HEK293 (cell line): ENCODE results near the gene CDK5.

Experiments used
- CTCF ChIA-PET: fragments of 350-600 bp; formaldehyde crosslinking; extraction: SDS; loops from one replicate; lab custom pipeline; 2021; ENCODE audit warnings: antibody characterized with exemption; lab: Yijun Ruan, JAX
- POLR2A ChIA-PET: fragments of 300-600 bp; formaldehyde crosslinking; extraction: SDS; loops from one replicate; lab custom pipeline; 2020; ENCODE audit warnings: antibody characterized with exemption, inconsistent platforms; lab: Yijun Ruan, JAX
- H3K27ac ChIP-seq: fragments of 200-500 bp; sonication (Bioruptor generic); 2 replicates; pipeline ENCODE4 v1.5.1; 2014; ENCODE audit warnings: low read depth, low read length, control low read depth, inconsistent platforms; ENCODE audit errors: extremely low read depth
- H3K36me3 ChIP-seq, 2 experiments: fragments of 200-500 bp in 1 of 2; sonication (Bioruptor generic) in 1 of 2; 1 replicate in 1 of 2; 2 replicates in 1 of 2; pipeline ENCODE4 v1.5.1; 2014 to 2017; ENCODE audit warnings: inconsistent platforms in 2 of 2, low read length in 2 of 2; ENCODE audit not compliant: control insufficient read depth in 2 of 2, insufficient read depth in 1 of 2
- H3K4me1 ChIP-seq: fragments of 200-500 bp; sonication (Bioruptor generic); 2 replicates; pipeline ENCODE4 v1.5.1; 2014; ENCODE audit warnings: mild to moderate bottlenecking, low read length, inconsistent platforms; ENCODE audit not compliant: control insufficient read depth, insufficient read depth
- H3K4me3 ChIP-seq: 2 replicates; pipeline ENCODE4 v1.5.1; 2011; ENCODE audit warnings: low read depth, mild to moderate bottlenecking, control low read depth, low read length, moderate library complexity
- H3K9me3 ChIP-seq: fragments of 200-500 bp; sonication (Bioruptor generic); 2 replicates; pipeline ENCODE4 v1.5.1; 2014; ENCODE audit warnings: low read depth, low read length, inconsistent platforms; ENCODE audit not compliant: control insufficient read depth, insufficient read depth
- BCL11A ChIP-seq: fragments of 450-650 bp; formaldehyde crosslinking; IDR thresholded peaks from 2 replicates; pipeline ENCODE4 v1.5.1; 2016; ENCODE audit warnings: low read depth, missing biosample characterization, missing genetic modification characterization
- KLF10 ChIP-seq: fragments of 450-650 bp; IDR thresholded peaks from 2 replicates; pipeline ENCODE4 v1.5.1; 2018; ENCODE audit warnings: missing biosample characterization, mild to moderate bottlenecking, missing genetic modification characterization
- KLF8 ChIP-seq: fragments of 450-650 bp; formaldehyde crosslinking; IDR thresholded peaks from 2 replicates; pipeline ENCODE4 v1.5.1; 2016; ENCODE audit warnings: missing biosample characterization, missing genetic modification characterization
- ZBTB48 ChIP-seq: fragments of 450-650 bp; formaldehyde crosslinking; IDR thresholded peaks from 2 replicates; pipeline ENCODE4 v1.5.1; 2016; ENCODE audit warnings: missing biosample characterization, missing genetic modification characterization
- ZFP69B ChIP-seq: fragments of 450-650 bp; formaldehyde crosslinking; IDR thresholded peaks from 2 replicates; pipeline ENCODE4 v1.5.1; 2016; ENCODE audit warnings: missing biosample characterization, missing genetic modification characterization
- ZNF112 ChIP-seq: fragments of 450-650 bp; formaldehyde crosslinking; IDR thresholded peaks from 2 replicates; pipeline ENCODE4 v1.5.0; 2017; ENCODE audit warnings: missing biosample characterization, missing genetic modification characterization
- ZNF133 ChIP-seq: fragments of 450-650 bp; formaldehyde crosslinking; IDR thresholded peaks from 2 replicates; pipeline ENCODE4 v1.5.1; 2016; ENCODE audit warnings: missing biosample characterization, missing genetic modification characterization
- ZNF155 ChIP-seq: fragments of 450-650 bp; formaldehyde crosslinking; IDR thresholded peaks from 2 replicates; pipeline ENCODE4 v1.5.1; 2016; ENCODE audit warnings: missing biosample characterization, missing genetic modification characterization
- ZNF174 ChIP-seq: fragments of 450-650 bp; formaldehyde crosslinking; IDR thresholded peaks from 2 replicates; pipeline ENCODE4 v1.5.0; 2017; ENCODE audit warnings: missing biosample characterization, mild to moderate bottlenecking, missing genetic modification characterization
- ZNF341 ChIP-seq: fragments of 450-650 bp; formaldehyde crosslinking; IDR thresholded peaks from 2 replicates; pipeline ENCODE4; 2016; ENCODE audit warnings: low read depth, missing biosample characterization, missing genetic modification characterization
- ZNF416 ChIP-seq: fragments of 450-650 bp; formaldehyde crosslinking; IDR thresholded peaks from 2 replicates; pipeline ENCODE4 v1.5.1; 2016; ENCODE audit warnings: missing biosample characterization, missing genetic modification characterization
- ZNF555 ChIP-seq: fragments of 450-650 bp; formaldehyde crosslinking; conservative IDR thresholded peaks from 2 replicates; pipeline ENCODE4 v1.5.1; 2017; ENCODE audit warnings: missing biosample characterization, mild to moderate bottlenecking, missing genetic modification characterization, inconsistent platforms
- ZNF670 ChIP-seq: fragments of 450-650 bp; formaldehyde crosslinking; IDR thresholded peaks from 2 replicates; pipeline ENCODE4 v1.5.1; 2016; ENCODE audit warnings: missing biosample characterization, missing genetic modification characterization, low read depth
- ZNF830 ChIP-seq: fragments of 450-650 bp; IDR thresholded peaks from 2 replicates; pipeline ENCODE4 v1.5.0; 2018; ENCODE audit warnings: missing biosample characterization, missing genetic modification characterization, low read depth, mild to moderate bottlenecking, moderate library complexity
- TF ChIP-seq, protein P1 (sequence below): fragments of 450-650 bp; formaldehyde crosslinking; IDR thresholded peaks from 2 replicates; pipeline ENCODE4 v1.5.1; 2016; ENCODE audit warnings: missing biosample characterization, missing genetic modification characterization
- TF ChIP-seq, protein P2 (sequence below): fragments of 450-650 bp; formaldehyde crosslinking; optimal IDR thresholded peaks from 2 replicates; pipeline ENCODE3; 2016; ENCODE audit warnings: missing biosample characterization, mild to moderate bottlenecking, missing genetic modification characterization
- TF ChIP-seq, protein P3 (sequence below): fragments of 450-650 bp; formaldehyde crosslinking; IDR thresholded peaks from 2 replicates; pipeline ENCODE4 v1.5.1; 2016; ENCODE audit warnings: missing biosample characterization, missing genetic modification characterization
- TF ChIP-seq, protein P4 (sequence below): fragments of 450-650 bp; IDR thresholded peaks from 2 replicates; pipeline ENCODE4 v1.5.1; 2018; ENCODE audit warnings: missing biosample characterization, mild to moderate bottlenecking, missing genetic modification characterization
- TF ChIP-seq, protein P5 (sequence below): fragments of 450-650 bp; formaldehyde crosslinking; IDR thresholded peaks from 2 replicates; pipeline ENCODE4 v1.5.1; 2016; ENCODE audit warnings: missing biosample characterization, missing genetic modification characterization

CDK5 gene

DNA sequence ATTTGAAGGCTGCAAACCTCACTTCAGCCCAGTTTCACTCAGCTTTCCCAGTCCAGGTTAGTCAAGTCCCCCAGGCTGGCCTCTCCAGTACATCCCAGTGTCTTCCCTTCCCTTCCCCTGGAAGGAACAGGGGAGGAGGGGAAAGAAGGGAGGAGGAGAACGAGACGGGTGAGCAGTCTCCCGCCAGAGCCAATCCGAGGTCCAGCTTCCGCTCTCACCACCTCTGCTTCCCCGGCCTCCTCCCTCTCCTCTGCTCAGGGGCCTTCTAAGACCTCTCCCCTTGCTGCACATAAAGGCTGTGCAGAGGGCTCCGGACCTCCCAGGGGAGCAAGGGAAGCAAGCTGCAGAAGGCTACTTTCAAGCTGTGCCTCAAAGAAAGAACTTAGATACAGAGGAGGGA is 37.5 kb downstream of the CDK5 start:
- H3K9me3 ChIP-seq: no peaks in the 10 kb centered on the region
- H3K27ac ChIP-seq: no peak overlapping the region
- H3K4me1 ChIP-seq: no peaks in the 10 kb centered on the region
- TF ChIP-seq ZNF341 (tag by site-specific recombination) (peak; percentile 70), KLF10 (tag by site-specific recombination) (no peak)
- no peak overlapping the region for H3K4me3 ChIP-seq
- ChIA-PET POLR2A (interaction anchor here (1.3 kb wide), 1 partner anchor 93 kb away, joined by 3 read pairs; no protein-coding TSS in a partner anchor), CTCF (interaction anchor here (0.6 to 3.1 kb wide), 8 partner anchors 11 to 207 kb away, joined by 3 to 26 read pairs (median 3); no protein-coding TSS in a partner anchor)
- no peaks in the 10 kb centered on the region for H3K36me3 ChIP-seq

DNA sequence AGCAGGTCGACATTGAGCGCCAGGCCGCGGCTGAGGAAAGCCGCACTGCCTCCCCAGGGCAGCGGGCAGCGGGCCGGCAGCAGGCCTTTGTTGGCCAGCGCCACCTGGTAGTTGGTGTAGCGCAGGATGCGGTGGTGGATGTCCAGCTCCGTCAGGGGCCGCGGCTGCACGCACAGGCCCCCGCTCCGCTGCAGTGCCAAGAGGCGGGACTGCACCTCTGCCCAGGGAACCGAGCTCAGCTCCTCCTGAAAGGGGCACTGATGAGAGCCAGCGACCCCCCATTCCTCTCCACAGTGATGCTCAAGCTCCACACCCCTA is 38.6 kb downstream of the CDK5 start:
- Histone ChIP-seq H3K36me3 (no peaks in the 10 kb centered on the region), H3K9me3 (no peaks in the 10 kb centered on the region), H3K4me3 (no peak overlapping the region), H3K27ac (no peak overlapping the region), H3K4me1 (no peaks in the 10 kb centered on the region)
- CTCF ChIA-PET: interaction anchor here (0.6 to 3.1 kb wide), 32 partner anchors 7 to 647 kb away, joined by 3 to 29 read pairs (median 4); partner anchors contain the start of gene ABCB8
- no peak for TF ChIP-seq ZNF133 (tag by site-specific recombination)
- no peak for TF ChIP-seq ZFP69B (tag by site-specific recombination)
- no peak for TF ChIP-seq ZNF174 (tag by site-specific recombination)
- no peak for TF ChIP-seq ZBTB48
- TF ChIP-seq, protein P1, sequence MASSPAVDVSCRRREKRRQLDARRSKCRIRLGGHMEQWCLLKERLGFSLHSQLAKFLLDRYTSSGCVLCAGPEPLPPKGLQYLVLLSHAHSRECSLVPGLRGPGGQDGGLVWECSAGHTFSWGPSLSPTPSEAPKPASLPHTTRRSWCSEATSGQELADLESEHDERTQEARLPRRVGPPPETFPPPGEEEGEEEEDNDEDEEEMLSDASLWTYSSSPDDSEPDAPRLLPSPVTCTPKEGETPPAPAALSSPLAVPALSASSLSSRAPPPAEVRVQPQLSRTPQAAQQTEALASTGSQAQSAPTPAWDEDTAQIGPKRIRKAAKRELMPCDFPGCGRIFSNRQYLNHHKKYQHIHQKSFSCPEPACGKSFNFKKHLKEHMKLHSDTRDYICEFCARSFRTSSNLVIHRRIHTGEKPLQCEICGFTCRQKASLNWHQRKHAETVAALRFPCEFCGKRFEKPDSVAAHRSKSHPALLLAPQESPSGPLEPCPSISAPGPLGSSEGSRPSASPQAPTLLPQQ (tag by site-specific recombination): no peak
- no peak for TF ChIP-seq KLF8
- no peak for TF ChIP-seq BCL11A (tag by site-specific recombination)
- TF ChIP-seq ZNF416 (tag by site-specific recombination): no peak
- TF ChIP-seq, protein P2, sequence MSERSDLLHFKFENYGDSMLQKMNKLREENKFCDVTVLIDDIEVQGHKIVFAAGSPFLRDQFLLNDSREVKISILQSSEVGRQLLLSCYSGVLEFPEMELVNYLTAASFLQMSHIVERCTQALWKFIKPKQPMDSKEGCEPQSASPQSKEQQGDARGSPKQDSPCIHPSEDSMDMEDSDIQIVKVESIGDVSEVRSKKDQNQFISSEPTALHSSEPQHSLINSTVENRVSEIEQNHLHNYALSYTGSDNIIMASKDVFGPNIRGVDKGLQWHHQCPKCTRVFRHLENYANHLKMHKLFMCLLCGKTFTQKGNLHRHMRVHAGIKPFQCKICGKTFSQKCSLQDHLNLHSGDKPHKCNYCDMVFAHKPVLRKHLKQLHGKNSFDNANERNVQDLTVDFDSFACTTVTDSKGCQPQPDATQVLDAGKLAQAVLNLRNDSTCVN: no peak
- no peak for TF ChIP-seq ZNF555 (tag by site-specific recombination)
- TF ChIP-seq ZNF830 (tag by site-specific recombination): no peak
- TF ChIP-seq ZNF155: no peak
- no peak for TF ChIP-seq ZNF112 (tag by site-specific recombination)
- no peak for TF ChIP-seq ZNF670 (tag by site-specific recombination)
- TF ChIP-seq, protein P3, sequence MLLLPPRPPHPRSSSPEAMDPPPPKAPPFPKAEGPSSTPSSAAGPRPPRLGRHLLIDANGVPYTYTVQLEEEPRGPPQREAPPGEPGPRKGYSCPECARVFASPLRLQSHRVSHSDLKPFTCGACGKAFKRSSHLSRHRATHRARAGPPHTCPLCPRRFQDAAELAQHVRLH (tag by site-specific recombination): no peak
- POLR2A ChIA-PET: interaction anchor here (0.5 to 1.7 kb wide), 3 partner anchors 9 to 94 kb away, joined by 3 to 8 read pairs (median 4); partner anchors contain the start of gene ABCB8

DNA sequence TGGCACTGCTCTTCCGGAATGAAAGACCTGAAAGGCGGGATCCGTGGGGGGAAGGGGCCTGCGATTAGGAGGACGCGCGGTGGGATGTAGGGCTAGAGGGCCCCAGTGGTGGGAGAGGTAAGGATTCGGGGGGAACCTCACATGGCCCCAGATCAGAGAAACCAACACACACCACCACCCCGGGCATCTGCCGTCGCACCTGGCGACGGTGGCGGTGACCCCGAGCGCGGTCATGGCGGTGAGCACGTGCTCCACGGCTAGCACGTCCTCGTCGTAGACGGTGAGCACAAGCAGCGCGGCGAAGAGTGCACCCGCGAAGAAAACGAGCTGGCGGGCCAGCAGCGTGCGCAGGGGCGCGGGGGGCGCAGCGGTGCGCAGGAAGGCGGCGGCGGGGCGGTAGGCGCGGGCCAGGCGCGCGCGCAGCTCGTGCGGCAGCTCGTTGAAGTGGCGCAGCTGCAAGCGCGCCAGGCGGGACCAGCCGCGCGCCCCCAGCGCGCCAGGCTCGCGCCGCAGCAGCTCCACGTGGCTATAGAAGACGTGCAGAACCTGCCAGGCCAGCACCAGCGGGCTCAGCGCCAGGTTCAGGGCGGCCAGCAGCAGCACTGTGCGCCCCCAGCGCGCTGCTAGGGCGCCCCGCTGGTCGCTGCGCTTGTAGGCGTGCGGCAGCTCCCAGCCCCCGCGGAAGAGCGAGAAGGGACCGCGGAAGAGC is 39.1 kb downstream of the CDK5 start:
- Histone ChIP-seq H3K9me3 (no peaks in the 10 kb centered on the region), H3K4me3 (no peak overlapping the region), H3K27ac (no peak overlapping the region; the same call in 1 of the 2 replicates), H3K4me1 (no peaks in the 10 kb centered on the region), H3K36me3 (no peaks in the 10 kb centered on the region)
- ChIA-PET CTCF (interaction anchor here (0.6 to 3.1 kb wide), 48 partner anchors 8 to 1056 kb away, joined by 3 to 29 read pairs (median 4); partner anchors contain the start of genes ABCB8 and NOS3), POLR2A (interaction anchor here (1.3 to 1.7 kb wide), 2 partner anchors 10 to 95 kb away, joined by 3 to 8 read pairs; partner anchors contain the start of gene ABCB8)
- TF ChIP-seq, protein P4, sequence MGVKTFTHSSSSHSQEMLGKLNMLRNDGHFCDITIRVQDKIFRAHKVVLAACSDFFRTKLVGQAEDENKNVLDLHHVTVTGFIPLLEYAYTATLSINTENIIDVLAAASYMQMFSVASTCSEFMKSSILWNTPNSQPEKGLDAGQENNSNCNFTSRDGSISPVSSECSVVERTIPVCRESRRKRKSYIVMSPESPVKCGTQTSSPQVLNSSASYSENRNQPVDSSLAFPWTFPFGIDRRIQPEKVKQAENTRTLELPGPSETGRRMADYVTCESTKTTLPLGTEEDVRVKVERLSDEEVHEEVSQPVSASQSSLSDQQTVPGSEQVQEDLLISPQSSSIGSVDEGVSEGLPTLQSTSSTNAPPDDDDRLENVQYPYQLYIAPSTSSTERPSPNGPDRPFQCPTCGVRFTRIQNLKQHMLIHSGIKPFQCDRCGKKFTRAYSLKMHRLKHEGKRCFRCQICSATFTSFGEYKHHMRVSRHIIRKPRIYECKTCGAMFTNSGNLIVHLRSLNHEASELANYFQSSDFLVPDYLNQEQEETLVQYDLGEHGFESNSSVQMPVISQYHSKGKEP (tag by site-specific recombination): 0 out of 2 replicates have a peak, but pooled peaks have one; percentile 25
- TF ChIP-seq, protein P5, sequence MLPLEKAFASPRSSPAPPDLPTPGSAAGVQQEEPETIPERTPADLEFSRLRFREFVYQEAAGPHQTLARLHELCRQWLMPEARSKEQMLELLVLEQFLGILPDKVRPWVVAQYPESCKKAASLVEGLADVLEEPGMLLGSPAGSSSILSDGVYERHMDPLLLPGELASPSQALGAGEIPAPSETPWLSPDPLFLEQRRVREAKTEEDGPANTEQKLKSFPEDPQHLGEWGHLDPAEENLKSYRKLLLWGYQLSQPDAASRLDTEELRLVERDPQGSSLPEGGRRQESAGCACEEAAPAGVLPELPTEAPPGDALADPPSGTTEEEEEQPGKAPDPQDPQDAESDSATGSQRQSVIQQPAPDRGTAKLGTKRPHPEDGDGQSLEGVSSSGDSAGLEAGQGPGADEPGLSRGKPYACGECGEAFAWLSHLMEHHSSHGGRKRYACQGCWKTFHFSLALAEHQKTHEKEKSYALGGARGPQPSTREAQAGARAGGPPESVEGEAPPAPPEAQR (tag by site-specific recombination): no peak
